Cerebellar cortex (tissue), 1 donor: ENCODE results near the gene MUC2.

Experiments
- DNase-seq: peaks from one replicate; pipeline ENCODE4 v3.0.0-alpha.2; 2015; ENCODE audit warnings: low spot score

MUC2 gene

GRCh38 chr11:1074244-1075221 is at the start of gene MUC2:
Gene MUC2 (plus strand): TSS chr11:1074874.
- DNase-seq = no peak

GRCh38 chr11:1025410-1026162 is 49.1 kb upstream of the MUC2 start:
- no peak for DNase-seq

- DNase-seq = no peak
Measured at GRCh38 chr11:1026163-1026450, 48.6 kb upstream of the MUC2 start.

GRCh38 chr11:1026641-1027482 is 47.8 kb upstream of the MUC2 start:
- DNase-seq = no peak

GRCh38 chr11:1027483-1028290 is 47.0 kb upstream of the MUC2 start:
- DNase-seq = no peak

GRCh38 chr11:1028291-1028540 is 46.5 kb upstream of the MUC2 start:
- no peak for DNase-seq

- no peak for DNase-seq
Measured at GRCh38 chr11:1028616-1029015, 46.1 kb upstream of the MUC2 start.

- no peak for DNase-seq
Measured at GRCh38 chr11:1029051-1029450, 45.6 kb upstream of the MUC2 start.

- no peak for DNase-seq
Measured at GRCh38 chr11:1029654-1030053, 45.0 kb upstream of the MUC2 start.

GRCh38 chr11:1030086-1030485 is 44.6 kb upstream of the MUC2 start:
- DNase-seq = no peak

GRCh38 chr11:1030556-1030955 is 44.1 kb upstream of the MUC2 start:
- no peak for DNase-seq

GRCh38 chr11:1031121-1031899 is 43.4 kb upstream of the MUC2 start:
- DNase-seq = no peak

GRCh38 chr11:1032310-1032891 is 42.3 kb upstream of the MUC2 start:
- no peak for DNase-seq

GRCh38 chr11:1033016-1033798 is 41.5 kb upstream of the MUC2 start:
- DNase-seq = no peak

- DNase-seq = no peak
Measured at GRCh38 chr11:1034001-1034400, 40.7 kb upstream of the MUC2 start.

GRCh38 chr11:1034456-1035295 is 40.0 kb upstream of the MUC2 start:
- no peak for DNase-seq

- DNase-seq = no peak
Measured at GRCh38 chr11:1035577-1036283, 38.9 kb upstream of the MUC2 start.

- DNase-seq = no peak
Measured at GRCh38 chr11:1036303-1036923, 38.3 kb upstream of the MUC2 start, which contains the start of gene MUC6. Gene MUC6 (minus strand): TSS chr11:1036718. CDS start chr11:1036655, 63 bp downstream.
